ENCODE results near the gene TBL3. TPM values are rescaled to one million over a fixed set of nuclear protein-coding genes. Genes with fewer than 3 reads are reported as not detected.

Gene TBL3
- polyA plus RNA-seq, 2 of the 4 experiments (the other 2 are of a cell fraction), result 21.9 to 42.8 TPM

DNA sequence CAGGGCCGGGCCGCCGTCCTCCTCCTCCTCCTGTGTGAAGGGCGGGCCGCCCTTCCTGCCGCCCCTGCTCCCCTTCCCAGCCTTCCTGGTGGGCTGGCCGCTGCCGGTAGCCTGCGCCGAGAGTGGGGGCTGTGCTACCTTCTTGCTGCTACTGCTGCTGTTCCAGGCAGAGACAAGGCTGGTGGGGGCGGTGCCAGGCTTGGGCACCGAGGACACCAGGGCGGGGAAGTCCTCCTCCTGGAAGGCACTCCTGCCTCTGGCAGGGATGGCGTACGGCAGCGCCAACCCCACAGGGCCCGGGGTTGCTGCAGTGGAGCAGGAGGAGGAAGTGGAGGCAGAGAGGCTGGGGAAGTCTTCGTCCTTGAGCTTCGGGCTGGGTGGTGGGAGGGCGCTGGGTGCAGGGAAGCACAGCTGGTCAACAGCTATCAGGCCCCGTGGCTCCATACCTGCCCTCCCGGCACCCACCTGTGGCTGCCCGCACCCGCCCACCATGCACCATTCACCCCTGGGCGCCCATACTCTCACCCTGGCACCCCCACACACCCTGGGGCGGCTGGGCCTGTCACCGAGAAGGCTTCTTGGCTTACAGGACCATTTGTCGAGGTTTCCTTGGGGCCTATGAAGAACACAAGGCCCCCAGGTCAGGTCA lies 28.1 kb downstream of the TBL3 start:
- 90% methylated on average over 23 of the region's 28 CpGs for WGBS (ENCODE audit: missing lambda C conversion rate)
- Histone ChIP-seq H3K4me3 (no peak overlapping the region), H3K4me2 (no peak overlapping the region), H3K9me3 (no peaks in the 10 kb centered on the region), H3K27ac (no peak overlapping the region), H3K4me1 (peaks cover 50% of the 10 kb centered on the region)
- TF ChIP-seq EHMT2 (IDR thresholded peaks at IDR 0.05; ENCODE audit: low read depth) (no peak), JUN (IDR thresholded peaks at IDR 0.05) (no peak), JUNB (IDR thresholded peaks at IDR 0.05) (no peak), CHD4 (IDR thresholded peaks at IDR 0.05; ENCODE audit: borderline replicate concordance) (no peak), TFCP2L1 (CRISPR knock-in tag; IDR thresholded peaks at IDR 0.05) (no peak), RNF2 (IDR thresholded peaks at IDR 0.05; ENCODE audit: borderline replicate concordance, low read depth) (no peak), PHF8 (IDR thresholded peaks at IDR 0.05; ENCODE audit: borderline replicate concordance, low read depth) (no peak), CBX8 (IDR thresholded peaks at IDR 0.05) (no peak), FOXS1 (CRISPR knock-in tag; IDR thresholded peaks at IDR 0.05) (no peak), GATA3 (IDR thresholded peaks at IDR 0.05; ENCODE audit: borderline replicate concordance) (no peak), FOSB (CRISPR knock-in tag; IDR thresholded peaks at IDR 0.05) (no peak), RAD21 (conservative IDR thresholded peaks at IDR 0.05 in 1 of 2, IDR thresholded peaks at IDR 0.05 in 1 of 2) (no peak)
- TF ChIP-seq, protein P1, sequence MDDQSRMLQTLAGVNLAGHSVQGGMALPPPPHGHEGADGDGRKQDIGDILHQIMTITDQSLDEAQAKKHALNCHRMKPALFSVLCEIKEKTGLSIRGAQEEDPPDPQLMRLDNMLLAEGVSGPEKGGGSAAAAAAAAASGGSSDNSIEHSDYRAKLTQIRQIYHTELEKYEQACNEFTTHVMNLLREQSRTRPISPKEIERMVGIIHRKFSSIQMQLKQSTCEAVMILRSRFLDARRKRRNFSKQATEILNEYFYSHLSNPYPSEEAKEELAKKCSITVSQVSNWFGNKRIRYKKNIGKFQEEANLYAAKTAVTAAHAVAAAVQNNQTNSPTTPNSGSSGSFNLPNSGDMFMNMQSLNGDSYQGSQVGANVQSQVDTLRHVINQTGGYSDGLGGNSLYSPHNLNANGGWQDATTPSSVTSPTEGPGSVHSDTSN (IDR thresholded peaks at IDR 0.05), result no peak
- TF ChIP-seq, protein P2, sequence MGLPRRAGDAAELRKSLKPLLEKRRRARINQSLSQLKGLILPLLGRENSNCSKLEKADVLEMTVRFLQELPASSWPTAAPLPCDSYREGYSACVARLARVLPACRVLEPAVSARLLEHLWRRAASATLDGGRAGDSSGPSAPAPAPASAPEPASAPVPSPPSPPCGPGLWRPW (IDR thresholded peaks at IDR 0.05), result no peak
- TF ChIP-seq, protein P3, sequence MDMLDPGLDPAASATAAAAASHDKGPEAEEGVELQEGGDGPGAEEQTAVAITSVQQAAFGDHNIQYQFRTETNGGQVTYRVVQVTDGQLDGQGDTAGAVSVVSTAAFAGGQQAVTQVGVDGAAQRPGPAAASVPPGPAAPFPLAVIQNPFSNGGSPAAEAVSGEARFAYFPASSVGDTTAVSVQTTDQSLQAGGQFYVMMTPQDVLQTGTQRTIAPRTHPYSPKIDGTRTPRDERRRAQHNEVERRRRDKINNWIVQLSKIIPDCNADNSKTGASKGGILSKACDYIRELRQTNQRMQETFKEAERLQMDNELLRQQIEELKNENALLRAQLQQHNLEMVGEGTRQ (IDR thresholded peaks at IDR 0.05), result no peak
- ChIA-PET CTCF (interaction anchor here (8.4 to 11.3 kb wide), 2 partner anchors 11 to 140 kb away, joined by 80 to 196 read pairs; partner anchors contain the start of genes GFER, NOXO1 and SYNGR3), POLR2A (no interaction called here)
- FAIRE-seq (no peak), ATAC-seq (no peak), DNase-seq (ENCODE audit: low read depth in 1 of 2, low spot score in 1 of 2) (no peak)

DNA sequence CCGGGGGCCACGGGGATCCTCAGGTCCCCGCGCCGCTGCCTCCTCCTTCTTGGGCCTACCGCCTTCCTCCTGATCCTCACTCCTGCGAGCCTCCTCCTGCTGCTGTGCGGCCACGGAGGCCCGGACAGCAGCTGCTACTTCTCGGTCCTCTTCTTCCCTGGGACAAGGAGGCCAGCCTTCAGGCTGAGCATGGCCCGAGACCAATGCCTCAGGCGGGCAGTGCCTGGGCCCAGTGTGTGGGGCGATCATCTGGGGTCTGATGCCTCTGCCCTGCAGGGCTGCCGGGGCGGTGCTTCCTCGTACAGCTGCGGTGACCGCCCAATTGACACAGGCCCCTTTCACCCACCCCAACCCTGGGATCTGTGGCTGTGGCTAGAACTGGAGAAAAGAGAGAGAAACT lies 29.2 kb downstream of the TBL3 start:
- Histone ChIP-seq H3K4me2 (no peak overlapping the region), H3K4me1 (peaks cover 53% of the 10 kb centered on the region), H3K27ac (no peak overlapping the region), H3K9me3 (no peaks in the 10 kb centered on the region), H3K4me3 (no peak overlapping the region)
- FAIRE-seq (no peak), ATAC-seq (no peak), DNase-seq (ENCODE audit: low read depth in 1 of 2, low spot score in 1 of 2) (no peak)
- 96% methylated on average over 18 of the region's 19 CpGs for WGBS (ENCODE audit: missing lambda C conversion rate)
- CTCF ChIA-PET, result interaction anchor here (0.9 to 11.3 kb wide), 4 partner anchors 12 to 139 kb away, joined by 3 to 196 read pairs (median 42); partner anchors contain the start of genes GFER, NOXO1 and SYNGR3
- no peak for TF ChIP-seq HOXB5 (CRISPR knock-in tag; IDR thresholded peaks at IDR 0.05)
- TF ChIP-seq KDM1A (IDR thresholded peaks at IDR 0.05; ENCODE audit: low read depth), result no peak
- TF ChIP-seq, protein P4, sequence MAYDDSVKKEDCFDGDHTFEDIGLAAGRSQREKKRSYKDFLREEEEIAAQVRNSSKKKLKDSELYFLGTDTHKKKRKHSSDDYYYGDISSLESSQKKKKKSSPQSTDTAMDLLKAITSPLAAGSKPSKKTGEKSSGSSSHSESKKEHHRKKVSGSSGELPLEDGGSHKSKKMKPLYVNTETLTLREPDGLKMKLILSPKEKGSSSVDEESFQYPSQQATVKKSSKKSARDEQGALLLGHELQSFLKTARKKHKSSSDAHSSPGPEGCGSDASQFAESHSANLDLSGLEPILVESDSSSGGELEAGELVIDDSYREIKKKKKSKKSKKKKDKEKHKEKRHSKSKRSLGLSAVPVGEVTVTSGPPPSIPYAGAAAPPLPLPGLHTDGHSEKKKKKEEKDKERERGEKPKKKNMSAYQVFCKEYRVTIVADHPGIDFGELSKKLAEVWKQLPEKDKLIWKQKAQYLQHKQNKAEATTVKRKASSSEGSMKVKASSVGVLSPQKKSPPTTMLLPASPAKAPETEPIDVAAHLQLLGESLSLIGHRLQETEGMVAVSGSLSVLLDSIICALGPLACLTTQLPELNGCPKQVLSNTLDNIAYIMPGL (CRISPR knock-in tag; IDR thresholded peaks at IDR 0.05; ENCODE audit: borderline replicate concordance), result no peak
- TF ChIP-seq KDM5A (IDR thresholded peaks at IDR 0.05), result no peak
- TF ChIP-seq, protein P5, sequence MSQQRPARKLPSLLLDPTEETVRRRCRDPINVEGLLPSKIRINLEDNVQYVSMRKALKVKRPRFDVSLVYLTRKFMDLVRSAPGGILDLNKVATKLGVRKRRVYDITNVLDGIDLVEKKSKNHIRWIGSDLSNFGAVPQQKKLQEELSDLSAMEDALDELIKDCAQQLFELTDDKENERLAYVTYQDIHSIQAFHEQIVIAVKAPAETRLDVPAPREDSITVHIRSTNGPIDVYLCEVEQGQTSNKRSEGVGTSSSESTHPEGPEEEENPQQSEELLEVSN (IDR thresholded peaks at IDR 0.05; ENCODE audit: borderline replicate concordance, low read depth), result no peak
- TF ChIP-seq ZNF302 (CRISPR knock-in tag; IDR thresholded peaks at IDR 0.05), result no peak
- no peak for TF ChIP-seq NPAS2 (CRISPR knock-in tag; IDR thresholded peaks at IDR 0.05; ENCODE audit: borderline replicate concordance)
- TF ChIP-seq, protein P6, sequence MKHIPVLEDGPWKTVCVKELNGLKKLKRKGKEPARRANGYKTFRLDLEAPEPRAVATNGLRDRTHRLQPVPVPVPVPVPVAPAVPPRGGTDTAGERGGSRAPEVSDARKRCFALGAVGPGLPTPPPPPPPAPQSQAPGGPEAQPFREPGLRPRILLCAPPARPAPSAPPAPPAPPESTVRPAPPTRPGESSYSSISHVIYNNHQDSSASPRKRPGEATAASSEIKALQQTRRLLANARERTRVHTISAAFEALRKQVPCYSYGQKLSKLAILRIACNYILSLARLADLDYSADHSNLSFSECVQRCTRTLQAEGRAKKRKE (CRISPR knock-in tag; IDR thresholded peaks at IDR 0.05; ENCODE audit: low read depth), result no peak
- no peak for TF ChIP-seq TP53 (CRISPR knock-in tag; IDR thresholded peaks at IDR 0.05)
- TF ChIP-seq HEYL (CRISPR knock-in tag; IDR thresholded peaks at IDR 0.05), result no peak
- TF ChIP-seq EP300 (IDR thresholded peaks at IDR 0.05), result no peak
- no peak for TF ChIP-seq MAFK (IDR thresholded peaks at IDR 0.05; ENCODE audit: partially characterized antibody)
- no peak for TF ChIP-seq CHD4 (IDR thresholded peaks at IDR 0.05; ENCODE audit: borderline replicate concordance)
- TF ChIP-seq BHLHE40 (IDR thresholded peaks at IDR 0.05; ENCODE audit: low read depth, low read length), result no peak
- no peak for TF ChIP-seq FOSL2 (IDR thresholded peaks at IDR 0.05)
- TF ChIP-seq FOSL2 (CRISPR knock-in tag; IDR thresholded peaks at IDR 0.05), result no peak
- no peak for TF ChIP-seq SREBF2 (IDR thresholded peaks at IDR 0.05)
- TF ChIP-seq ZSCAN20 (CRISPR knock-in tag; IDR thresholded peaks at IDR 0.05), result no peak
- POLR2A ChIA-PET, result no interaction called here
